Kidney (tissue), 14 donors: Measurements from ENCODE around the gene POR. TPM values are rescaled to one million over a fixed set of nuclear protein-coding genes. Genes with fewer than 3 reads are reported as not detected.

Experiments used
- DNase-seq, 5 donors: peaks; one replicate each; pipeline ENCODE4 v3.0.0-alpha.2; 2013 to 2020
- FAIRE-seq: peaks from 2 replicates; lab custom pipeline; 2012; peaks lifted over from hg19 to GRCh38; lab: Jason Lieb, UNC
- H3K27ac ChIP-seq, 2 donors: one replicate each; pipeline ENCODE4 v1.7.0; 2013; ENCODE audit warnings: low read depth in 2 of 2, low read length in 2 of 2, inconsistent platforms in 1 of 2
- H3K27me3 ChIP-seq: one replicate; pipeline ENCODE4 v1.7.1; 2013; ENCODE audit warnings: low read length, inconsistent platforms; ENCODE audit not compliant: control insufficient read depth, insufficient read depth
- H3K36me3 ChIP-seq, 3 donors: one replicate each; pipeline versions ENCODE4 v1.7.0 to v1.7.1; 2013; ENCODE audit warnings: low read length in 3 of 3, control low read depth in 1 of 3, inconsistent platforms in 1 of 3; ENCODE audit not compliant: insufficient read depth in 3 of 3, control insufficient read depth in 2 of 3
- H3K4me1 ChIP-seq, 3 donors: one replicate each; pipeline versions ENCODE4 v1.7.0 to v1.7.1; 2013; ENCODE audit warnings: low read length in 3 of 3, inconsistent platforms in 1 of 3, low read depth in 1 of 3; ENCODE audit not compliant: control insufficient read depth in 2 of 3, insufficient read depth in 2 of 3
- H3K4me3 ChIP-seq, 3 donors: one replicate each; pipeline versions ENCODE4 v1.7.0 to v1.8.1; 2013; ENCODE audit warnings: low read length in 3 of 3, control low read depth in 1 of 3, inconsistent platforms in 1 of 3
- H3K9ac ChIP-seq, 3 donors: one replicate each; pipeline versions ENCODE4 v1.7.0 to v1.7.1; 2013; ENCODE audit warnings: low read length in 3 of 3, control low read depth in 1 of 3, inconsistent platforms in 1 of 3
- H3K9me3 ChIP-seq, 3 donors: one replicate each; pipeline versions ENCODE4 v1.7.0 to v1.7.1; 2013; ENCODE audit warnings: low read length in 3 of 3, control low read depth in 1 of 3, inconsistent platforms in 1 of 3; ENCODE audit not compliant: control insufficient read depth in 2 of 3, insufficient read depth in 1 of 3
- CTCF ChIP-seq: IDR thresholded peaks from 3 replicates; pipeline ENCODE4 v1.5.1; 2012; ENCODE audit warnings: mild to moderate bottlenecking, moderate library complexity, borderline replicate concordance; ENCODE audit not compliant: insufficient read depth; ENCODE audit errors: extremely low read depth
- intact Hi-C: fragments of 100-400 bp; cut with DNase I; formaldehyde crosslinking; loops from one replicate; pipeline ENCODE4 v1.11.1; 2022
- polyA plus RNA-seq: library from polyadenylated mRNA; stranded (reverse); fragments of 350-450 nt; fragmentation: Illumina TruSeq; extraction: RNeasy Lipid Tissue Mini Kit (QIAGEN cat#74804); gene quantifications from one replicate; pipeline ENCODE4 v1.2.3, GENCODE V29; 2014; ENCODE audit warnings: low read depth, low replicate concordance; ENCODE audit not compliant: insufficient read depth
- total RNA-seq: library from RNA; stranded (reverse); fragmentation: NEBNext Ultra II Directional; extraction: Animal tissue kit (Norgen Biotek cat#: 25700); gene quantifications from one replicate; pipeline ENCODE4 v1.2.1, GENCODE V29; 2021
- donor health status: control.
- donor health status: control.
- donor health status: control.
- donor health status: control.
- donor health status: control.
- donor health status: DM: yes; HTN: yes; CAD: no.
- donor health status: Normal renal cell carcinoma (clear cell type).

The POR gene
- total and polyA plus RNA-seq, 2 donors from 2014 or later: 122 to 130 TPM

GRCh38 chr7:75971961-75972763 is 57.2 kb downstream of the POR start:
- Histone ChIP-seq H3K27ac (peak overlapping the region in 1 of 2 donors; percentile 63), H3K9me3 (no peaks in the 10 kb centered on the region), H3K36me3 (peaks cover 2 to 8% (median 4%) of the 10 kb centered on the region in 3 donors), H3K4me3 (no peak overlapping the region), H3K9ac (no peak overlapping the region), H3K4me1 (peaks cover 0 to 27% (median 25%) of the 10 kb centered on the region in 3 donors), H3K27me3 (no peaks in the 10 kb centered on the region)
- intact Hi-C loops: no loop called here
- no peak for FAIRE-seq
- no peak for TF ChIP-seq CTCF
- DNase-seq: no peak

DNA sequence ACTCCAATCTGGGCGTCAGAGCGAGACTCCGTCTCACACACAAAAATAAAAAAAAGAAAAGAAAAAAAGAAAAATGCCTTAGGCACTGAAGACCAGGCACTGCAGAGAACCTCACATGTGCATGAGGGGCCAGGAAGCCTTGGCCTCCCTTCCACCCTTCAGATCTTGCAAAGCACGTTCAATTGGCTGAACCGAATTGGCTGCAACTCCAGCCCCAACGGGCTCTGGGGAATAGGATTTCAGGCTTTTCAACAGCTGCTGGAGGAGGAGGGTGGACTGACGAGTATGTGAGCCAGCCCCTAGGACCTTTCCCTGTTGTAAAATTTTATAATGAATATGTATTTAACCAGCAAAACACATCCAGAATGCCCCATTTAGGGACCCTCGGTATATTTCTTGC is 62.8 kb downstream of the POR start:
- FAIRE-seq: no peak
- Histone ChIP-seq H3K4me1 (peaks cover 0 to 6% (median 0%) of the 10 kb centered on the region in 3 donors), H3K4me3 (no peak overlapping the region), H3K9ac (no peak overlapping the region), H3K27me3 (no peaks in the 10 kb centered on the region), H3K27ac (no peak overlapping the region), H3K9me3 (no peaks in the 10 kb centered on the region), H3K36me3 (peaks cover 2 to 21% (median 4%) of the 10 kb centered on the region in 3 donors)
- intact Hi-C loops: no loop called here
- DNase-seq: peak in 2 of 5 donors; percentile 76 to 82
- no peak for TF ChIP-seq CTCF

- Histone ChIP-seq H3K4me3 (no peak overlapping the region), H3K9me3 (no peaks in the 10 kb centered on the region), H3K9ac (no peak overlapping the region), H3K27ac (no peak overlapping the region), H3K27me3 (no peaks in the 10 kb centered on the region), H3K4me1 (peaks cover 0 to 6% (median 0%) of the 10 kb centered on the region in 3 donors), H3K36me3 (peaks cover 0 to 16% (median 3%) of the 10 kb centered on the region in 3 donors)
- DNase-seq (peak in 1 of 5 donors; percentile 82), FAIRE-seq (no peak)
- no peak for TF ChIP-seq CTCF
- intact Hi-C loops: no loop called here
These were observed 64.9 kb downstream of the POR start for GRCh38 chr7:75979759-75980429.
